KMS-11 (cell line): Measurements from ENCODE around the gene PARP14.

ENCODE experiments used
- H2AFZ ChIP-seq: fragments of 200-600 bp; sonication (generic); 2 replicates; pipeline ENCODE4 v1.6.1; 2016; ENCODE audit warnings: antibody characterized with exemption, mixed run types, low read depth
- H3K27ac ChIP-seq: fragments of 200-600 bp; sonication (generic); 2 replicates; pipeline ENCODE4 v1.6.1; 2016; ENCODE audit warnings: mild to moderate bottlenecking, mixed run types
- H3K27me3 ChIP-seq: fragments of 200-600 bp; sonication (generic); 2 replicates; pipeline ENCODE4 v1.6.1; 2017; ENCODE audit warnings: mild to moderate bottlenecking, low read depth, mixed run types, moderate library complexity; ENCODE audit not compliant: insufficient read depth
- H3K36me3 ChIP-seq: fragments of 200-600 bp; sonication (generic); 2 replicates; pipeline ENCODE4 v1.6.1; 2017; ENCODE audit warnings: mild to moderate bottlenecking, mixed run types; ENCODE audit not compliant: insufficient read depth
- H3K4me1 ChIP-seq: fragments of 200-600 bp; sonication (generic); 2 replicates; pipeline ENCODE4 v1.6.1; 2016; ENCODE audit warnings: mild to moderate bottlenecking, low read depth, mixed run types; ENCODE audit not compliant: poor library complexity, severe bottlenecking
- H3K4me2 ChIP-seq: fragments of 200-600 bp; sonication (generic); 2 replicates; pipeline ENCODE4 v1.7.0; 2016; ENCODE audit warnings: mild to moderate bottlenecking, mixed run types
- H3K4me3 ChIP-seq: fragments of 200-600 bp; sonication (generic); IDR thresholded peaks from 2 replicates; pipeline ENCODE4 v1.6.1; 2017; ENCODE audit warnings: low read depth, low read length, mixed read lengths; ENCODE audit not compliant: insufficient read depth
- H3K79me2 ChIP-seq: fragments of 200-600 bp; sonication (generic); 2 replicates; pipeline ENCODE4 v1.6.1; 2016; ENCODE audit warnings: low read depth, mixed run types; ENCODE audit not compliant: insufficient read depth
- H3K9ac ChIP-seq: fragments of 200-600 bp; sonication (generic); 2 replicates; pipeline ENCODE4 v1.6.1; 2016; ENCODE audit warnings: mild to moderate bottlenecking, mixed run types
- H4K20me1 ChIP-seq: fragments of 200-600 bp; sonication (generic); 2 replicates; pipeline ENCODE4 v1.6.1; 2016; ENCODE audit warnings: mild to moderate bottlenecking, mixed run types; ENCODE audit not compliant: insufficient read depth
- TF ChIP-seq, protein P1 (sequence below): fragments of 200-600 bp; sonication (generic); conservative IDR thresholded peaks from 2 replicates; pipeline ENCODE4 v1.6.1; 2017; ENCODE audit warnings: low read depth, mild to moderate bottlenecking, antibody characterized with exemption, low read length, moderate library complexity, mixed read lengths

The PARP14 gene

GRCh38 chr3:122766430-122766829 is 85.8 kb downstream of the PARP14 start:
- H3K27me3 ChIP-seq: no peaks in the 10 kb centered on the region
- no peak overlapping the region for H3K27ac ChIP-seq
- no peak overlapping the region for H2AFZ ChIP-seq
- H3K4me3 ChIP-seq: no peak overlapping the region
- H3K9ac ChIP-seq: no peak overlapping the region
- no peaks in the 10 kb centered on the region for H3K36me3 ChIP-seq
- no peak overlapping the region for H3K4me2 ChIP-seq
- no peaks in the 10 kb centered on the region for H4K20me1 ChIP-seq
- peaks cover 11% of the 10 kb centered on the region for H3K4me1 ChIP-seq
- TF ChIP-seq, protein P1, sequence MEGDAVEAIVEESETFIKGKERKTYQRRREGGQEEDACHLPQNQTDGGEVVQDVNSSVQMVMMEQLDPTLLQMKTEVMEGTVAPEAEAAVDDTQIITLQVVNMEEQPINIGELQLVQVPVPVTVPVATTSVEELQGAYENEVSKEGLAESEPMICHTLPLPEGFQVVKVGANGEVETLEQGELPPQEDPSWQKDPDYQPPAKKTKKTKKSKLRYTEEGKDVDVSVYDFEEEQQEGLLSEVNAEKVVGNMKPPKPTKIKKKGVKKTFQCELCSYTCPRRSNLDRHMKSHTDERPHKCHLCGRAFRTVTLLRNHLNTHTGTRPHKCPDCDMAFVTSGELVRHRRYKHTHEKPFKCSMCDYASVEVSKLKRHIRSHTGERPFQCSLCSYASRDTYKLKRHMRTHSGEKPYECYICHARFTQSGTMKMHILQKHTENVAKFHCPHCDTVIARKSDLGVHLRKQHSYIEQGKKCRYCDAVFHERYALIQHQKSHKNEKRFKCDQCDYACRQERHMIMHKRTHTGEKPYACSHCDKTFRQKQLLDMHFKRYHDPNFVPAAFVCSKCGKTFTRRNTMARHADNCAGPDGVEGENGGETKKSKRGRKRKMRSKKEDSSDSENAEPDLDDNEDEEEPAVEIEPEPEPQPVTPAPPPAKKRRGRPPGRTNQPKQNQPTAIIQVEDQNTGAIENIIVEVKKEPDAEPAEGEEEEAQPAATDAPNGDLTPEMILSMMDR: no peak
- H3K79me2 ChIP-seq: no peaks in the 10 kb centered on the region

DNA sequence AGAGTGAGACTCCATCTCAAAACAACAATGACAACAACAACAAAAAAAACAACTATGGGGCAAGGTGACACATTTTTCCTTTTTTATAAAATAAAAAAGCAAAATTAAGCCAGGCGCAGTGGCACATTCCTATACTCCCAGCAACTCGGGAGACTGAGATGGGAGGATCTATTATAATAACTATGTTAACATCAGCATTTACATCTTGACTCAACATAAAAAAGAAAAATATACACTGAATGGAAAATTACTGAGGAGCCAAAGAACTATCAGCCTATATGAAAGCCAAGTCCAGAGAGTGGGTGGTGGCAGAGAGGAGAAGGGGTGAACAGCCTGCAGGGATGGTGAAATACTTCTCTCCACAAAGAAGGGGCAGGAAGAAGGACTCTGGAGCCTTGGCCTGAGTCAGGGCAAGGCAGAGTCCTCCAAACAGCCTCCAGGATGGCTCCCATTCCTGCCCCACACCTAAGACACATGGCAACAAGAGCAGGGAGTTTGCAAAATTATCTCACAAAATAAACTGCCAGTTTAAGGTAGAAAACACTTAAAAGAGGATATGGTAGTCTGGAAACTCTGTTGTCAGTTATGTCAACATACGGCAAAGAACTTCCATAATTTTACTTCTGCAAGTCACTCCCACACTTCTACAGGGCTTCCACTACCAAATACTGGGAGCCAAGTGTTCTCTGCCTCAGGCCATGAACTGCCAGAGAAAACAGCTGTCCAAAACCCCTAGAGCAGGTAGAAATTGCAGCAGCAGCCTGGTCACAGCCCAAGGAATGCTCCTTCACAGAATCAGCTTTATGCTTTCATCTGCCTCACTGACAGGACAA is 87.1 kb downstream of the PARP14 start:
- Histone ChIP-seq H3K4me3 (no peak overlapping the region), H3K36me3 (no peaks in the 10 kb centered on the region), H3K27ac (no peak overlapping the region), H3K9ac (no peak overlapping the region), H3K4me1 (peaks cover 11% of the 10 kb centered on the region), H3K27me3 (no peaks in the 10 kb centered on the region), H3K4me2 (no peak overlapping the region), H2AFZ (no peak overlapping the region), H3K79me2 (no peaks in the 10 kb centered on the region), H4K20me1 (no peaks in the 10 kb centered on the region)
- TF ChIP-seq, protein P1: no peak

GRCh38 chr3:122770521-122771202 is 90.0 kb downstream of the PARP14 start:
- H4K20me1 ChIP-seq: no peaks in the 10 kb centered on the region
- H2AFZ ChIP-seq: no peak overlapping the region
- no peak overlapping the region for H3K4me3 ChIP-seq
- H3K4me1 ChIP-seq: peaks cover 7% of the 10 kb centered on the region
- H3K4me2 ChIP-seq: no peak overlapping the region
- no peaks in the 10 kb centered on the region for H3K79me2 ChIP-seq
- TF ChIP-seq, protein P1: no peak
- no peak overlapping the region for H3K9ac ChIP-seq
- H3K27me3 ChIP-seq: no peaks in the 10 kb centered on the region
- no peaks in the 10 kb centered on the region for H3K36me3 ChIP-seq
- no peak overlapping the region for H3K27ac ChIP-seq

DNA sequence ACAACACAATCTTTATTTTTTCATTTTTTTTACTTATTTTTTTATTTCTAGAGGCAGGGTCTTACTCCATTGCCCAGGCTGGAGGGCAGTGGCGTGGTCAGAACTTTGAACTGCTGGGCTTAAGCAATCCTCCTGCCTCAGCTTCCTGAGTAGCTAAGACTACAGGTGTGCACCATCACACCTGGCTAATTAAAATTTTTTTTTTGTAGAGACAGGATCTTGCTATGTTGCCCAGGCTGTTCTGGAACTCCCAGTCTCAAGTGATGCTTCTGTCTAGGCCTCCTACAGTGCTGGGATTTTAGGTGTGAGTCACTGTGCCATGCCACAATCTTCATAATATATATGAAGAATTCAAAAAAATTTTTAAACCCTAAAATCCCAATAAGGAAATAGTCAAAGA is 92.2 kb downstream of the PARP14 start:
- H3K4me1 ChIP-seq: no peaks in the 10 kb centered on the region

More for the DNA sequence above, 92.2 kb downstream of the PARP14 start:
- Histone ChIP-seq H3K4me2 (no peak overlapping the region), H3K4me3 (no peak overlapping the region), H2AFZ (no peak overlapping the region), H3K9ac (no peak overlapping the region), H3K79me2 (no peaks in the 10 kb centered on the region), H4K20me1 (no peaks in the 10 kb centered on the region), H3K27ac (no peak overlapping the region), H3K27me3 (no peaks in the 10 kb centered on the region), H3K36me3 (no peaks in the 10 kb centered on the region)
- TF ChIP-seq, protein P1: no peak
